GM12864 (cell line): ENCODE results near the gene NCF4.
A peak's percentile ranks its signal among the peaks of the same experiment; 100 is the strongest.

Experiments used
- DNase-seq: peaks from one replicate; pipeline ENCODE4 v3.0.0-alpha.2; 2011; ENCODE audit warnings: low read depth
- H3K4me3 ChIP-seq: 2 replicates; pipeline ENCODE4 v1.5.1; 2011; ENCODE audit warnings: mild to moderate bottlenecking, low read depth, low read length, control low read depth
- TF ChIP-seq, protein P1 (sequence below): IDR thresholded peaks from 2 replicates; pipeline ENCODE4 v1.5.1; 2011; ENCODE audit warnings: low read depth, mild to moderate bottlenecking, moderate library complexity, low read length, control low read depth, inconsistent platforms; ENCODE audit errors: missing control alignments

The NCF4 gene

GRCh38 chr22:36858156-36858555, 2.6 kb upstream of the NCF4 start:
- no peak for DNase-seq
- TF ChIP-seq, protein P1, sequence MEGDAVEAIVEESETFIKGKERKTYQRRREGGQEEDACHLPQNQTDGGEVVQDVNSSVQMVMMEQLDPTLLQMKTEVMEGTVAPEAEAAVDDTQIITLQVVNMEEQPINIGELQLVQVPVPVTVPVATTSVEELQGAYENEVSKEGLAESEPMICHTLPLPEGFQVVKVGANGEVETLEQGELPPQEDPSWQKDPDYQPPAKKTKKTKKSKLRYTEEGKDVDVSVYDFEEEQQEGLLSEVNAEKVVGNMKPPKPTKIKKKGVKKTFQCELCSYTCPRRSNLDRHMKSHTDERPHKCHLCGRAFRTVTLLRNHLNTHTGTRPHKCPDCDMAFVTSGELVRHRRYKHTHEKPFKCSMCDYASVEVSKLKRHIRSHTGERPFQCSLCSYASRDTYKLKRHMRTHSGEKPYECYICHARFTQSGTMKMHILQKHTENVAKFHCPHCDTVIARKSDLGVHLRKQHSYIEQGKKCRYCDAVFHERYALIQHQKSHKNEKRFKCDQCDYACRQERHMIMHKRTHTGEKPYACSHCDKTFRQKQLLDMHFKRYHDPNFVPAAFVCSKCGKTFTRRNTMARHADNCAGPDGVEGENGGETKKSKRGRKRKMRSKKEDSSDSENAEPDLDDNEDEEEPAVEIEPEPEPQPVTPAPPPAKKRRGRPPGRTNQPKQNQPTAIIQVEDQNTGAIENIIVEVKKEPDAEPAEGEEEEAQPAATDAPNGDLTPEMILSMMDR = no peak
- no peak overlapping the region for H3K4me3 ChIP-seq

- TF ChIP-seq, protein P1 = no peak
- H3K4me3 ChIP-seq = no peak overlapping the region
- DNase-seq = no peak
Measured at GRCh38 chr22:36858966-36859365, 1.8 kb upstream of the NCF4 start.

DNA sequence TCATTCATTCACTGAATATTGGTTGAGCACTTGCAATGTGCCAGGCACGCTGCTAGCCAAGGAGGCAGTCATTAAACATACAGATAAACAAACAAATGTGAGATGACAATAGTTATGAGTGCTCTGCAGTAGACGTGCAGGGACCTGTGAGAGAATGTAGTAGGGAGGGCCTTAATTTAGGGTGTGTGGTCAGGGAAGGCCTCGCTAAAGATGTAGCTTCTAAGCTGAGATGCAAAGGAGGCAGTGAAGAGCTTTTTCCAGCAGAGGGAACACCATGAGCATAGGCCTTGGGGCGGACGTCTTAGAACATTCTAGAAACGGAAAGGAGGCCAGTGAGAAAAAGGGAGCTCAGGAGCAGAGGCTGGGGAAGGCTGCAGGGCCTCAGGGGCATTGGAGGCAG, 789 bp upstream of the NCF4 start:
- H3K4me3 ChIP-seq = no peak overlapping the region
- no peak for DNase-seq
- TF ChIP-seq, protein P1 = no peak

DNA sequence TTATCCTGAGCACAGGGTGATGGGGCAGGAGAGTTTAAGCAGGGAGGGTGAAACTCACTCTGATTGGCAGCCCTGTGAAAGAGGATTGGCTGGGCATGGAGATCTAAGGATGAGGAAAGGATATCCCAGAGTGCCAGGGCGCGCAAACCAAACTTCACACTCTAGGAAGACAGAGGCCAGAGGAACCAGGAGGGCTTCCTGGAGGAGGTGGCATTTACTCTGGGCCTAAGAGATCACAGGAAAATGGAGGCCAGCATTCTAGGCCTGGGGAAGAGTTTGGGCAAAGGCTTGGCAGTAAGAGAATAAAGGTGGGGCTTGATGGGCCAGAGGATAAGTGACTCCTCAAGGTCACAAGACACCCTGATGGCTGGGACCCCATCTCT, 377 bp upstream of the NCF4 start:
- no peak for DNase-seq
- TF ChIP-seq, protein P1 = no peak
- H3K4me3 ChIP-seq = peak overlapping the region; percentile 62; the same call in 1 of the 2 replicates

DNA sequence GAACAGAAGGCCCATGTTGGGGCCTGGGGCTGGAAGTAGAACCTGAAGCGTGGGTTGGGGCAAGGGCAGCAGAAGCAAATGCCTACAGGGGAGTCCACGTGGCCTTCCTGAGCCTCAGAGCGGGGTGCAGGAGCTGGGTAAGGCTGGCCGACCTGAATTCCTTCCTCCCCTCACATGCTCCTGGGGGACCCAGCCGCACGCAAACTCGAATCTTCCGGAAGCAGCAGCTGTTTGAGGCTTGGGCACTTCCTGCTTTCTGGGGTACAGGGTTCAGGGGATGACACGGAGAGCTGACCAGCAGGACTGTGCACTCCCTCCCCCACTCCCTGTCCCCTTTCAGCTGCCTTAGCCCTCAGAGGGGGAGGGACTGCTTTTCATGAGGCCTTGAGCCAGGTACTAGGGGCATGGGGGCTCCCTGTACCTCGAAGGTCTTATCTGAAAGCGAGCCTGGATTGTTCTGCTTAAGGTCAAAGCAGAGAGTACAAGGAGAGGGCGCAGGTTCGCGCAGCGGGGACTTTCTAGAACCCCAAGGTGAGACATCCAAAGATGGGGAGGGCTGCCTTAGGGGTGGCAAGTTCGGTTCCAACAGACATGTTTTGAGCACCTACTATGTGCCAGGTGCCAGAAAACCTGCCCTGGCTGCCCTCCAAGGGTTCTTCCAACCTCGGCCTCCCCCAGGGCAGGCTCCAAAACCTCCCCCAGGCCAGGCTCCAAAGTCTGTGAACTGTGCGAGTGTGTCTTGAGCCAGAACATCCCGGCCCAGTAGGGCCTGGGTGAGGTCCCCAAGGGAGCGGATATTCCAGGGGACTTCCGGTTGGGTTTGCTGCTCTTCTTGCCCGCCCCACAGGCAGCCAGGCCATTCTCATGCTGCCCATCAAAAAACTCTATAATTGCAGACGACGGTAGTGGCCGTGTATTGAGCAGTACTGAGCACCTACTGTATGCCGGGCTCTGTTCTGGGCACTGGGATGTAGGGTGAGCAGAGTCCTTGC, 1.7 kb downstream of the NCF4 start:
- TF ChIP-seq, protein P1 = no peak
- peak overlapping the region; percentile 62 for H3K4me3 ChIP-seq

DNA sequence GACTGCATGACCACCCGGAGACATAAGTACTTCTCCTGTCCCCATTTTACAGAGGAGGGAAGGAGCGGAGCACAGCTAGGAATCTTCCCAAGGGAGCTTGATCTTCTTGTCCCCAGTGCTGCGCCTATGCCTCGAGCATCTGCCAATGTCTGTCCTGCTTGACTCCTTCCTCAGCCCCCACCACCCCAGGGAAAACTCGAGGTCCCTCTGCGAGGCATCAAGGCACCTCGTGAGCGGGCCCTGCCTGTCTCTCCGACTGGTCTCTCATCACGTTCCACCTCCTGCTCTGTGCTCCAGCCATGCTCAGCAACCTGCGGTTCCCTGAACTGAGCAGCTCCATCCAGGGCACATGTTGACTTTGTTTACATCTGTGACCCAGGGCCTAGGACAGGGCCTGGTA, 2.5 kb downstream of the NCF4 start:
- H3K4me3 ChIP-seq = peak overlapping the region; percentile 62
- TF ChIP-seq, protein P1 = no peak
- DNase-seq = no peak

More for the DNA sequence above, 1.7 kb downstream of the NCF4 start:
- peak; percentile 68 for DNase-seq
